ENCODE results near the gene RSBN1. TPM values are rescaled to one million over a fixed set of nuclear protein-coding genes. Genes with fewer than 3 reads are reported as not detected.

Gene RSBN1
- total and polyA plus RNA-seq, 2 experiments from 2014 or later = 15.4 to 17.4 TPM

- no peak for TF ChIP-seq STAT1 (IDR thresholded peaks at IDR 0.05; ENCODE audit: unreplicated experiment)
- no peak for TF ChIP-seq NANOG (IDR thresholded peaks at IDR 0.05; ENCODE audit: borderline replicate concordance)
- no peak for TF ChIP-seq ZNF114 (CRISPR knock-in tag; IDR thresholded peaks at IDR 0.05)
- no peak for TF ChIP-seq POLR2AphosphoS5 (IDR thresholded peaks at IDR 0.05; ENCODE audit: low read depth)
- TF ChIP-seq EZH2 (IDR thresholded peaks at IDR 0.05; ENCODE audit: low read depth, unreplicated experiment) = no peak
- no peak for TF ChIP-seq ZNF331 (CRISPR knock-in tag; IDR thresholded peaks at IDR 0.05; ENCODE audit: low read depth)
- no peak for TF ChIP-seq CREB1 (CRISPR knock-in tag; IDR thresholded peaks at IDR 0.05; ENCODE audit: low read depth)
- TF ChIP-seq, protein P1, sequence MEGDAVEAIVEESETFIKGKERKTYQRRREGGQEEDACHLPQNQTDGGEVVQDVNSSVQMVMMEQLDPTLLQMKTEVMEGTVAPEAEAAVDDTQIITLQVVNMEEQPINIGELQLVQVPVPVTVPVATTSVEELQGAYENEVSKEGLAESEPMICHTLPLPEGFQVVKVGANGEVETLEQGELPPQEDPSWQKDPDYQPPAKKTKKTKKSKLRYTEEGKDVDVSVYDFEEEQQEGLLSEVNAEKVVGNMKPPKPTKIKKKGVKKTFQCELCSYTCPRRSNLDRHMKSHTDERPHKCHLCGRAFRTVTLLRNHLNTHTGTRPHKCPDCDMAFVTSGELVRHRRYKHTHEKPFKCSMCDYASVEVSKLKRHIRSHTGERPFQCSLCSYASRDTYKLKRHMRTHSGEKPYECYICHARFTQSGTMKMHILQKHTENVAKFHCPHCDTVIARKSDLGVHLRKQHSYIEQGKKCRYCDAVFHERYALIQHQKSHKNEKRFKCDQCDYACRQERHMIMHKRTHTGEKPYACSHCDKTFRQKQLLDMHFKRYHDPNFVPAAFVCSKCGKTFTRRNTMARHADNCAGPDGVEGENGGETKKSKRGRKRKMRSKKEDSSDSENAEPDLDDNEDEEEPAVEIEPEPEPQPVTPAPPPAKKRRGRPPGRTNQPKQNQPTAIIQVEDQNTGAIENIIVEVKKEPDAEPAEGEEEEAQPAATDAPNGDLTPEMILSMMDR (conservative IDR thresholded peaks at IDR 0.05; ENCODE audit: low read depth in 2 of 2) = no peak
- TF ChIP-seq JUNB (IDR thresholded peaks at IDR 0.05; ENCODE audit: unreplicated experiment) = no peak
- no peak for TF ChIP-seq EZH2phosphoT487 (IDR thresholded peaks at IDR 0.05; ENCODE audit: unreplicated experiment)
- TF ChIP-seq, protein P2, sequence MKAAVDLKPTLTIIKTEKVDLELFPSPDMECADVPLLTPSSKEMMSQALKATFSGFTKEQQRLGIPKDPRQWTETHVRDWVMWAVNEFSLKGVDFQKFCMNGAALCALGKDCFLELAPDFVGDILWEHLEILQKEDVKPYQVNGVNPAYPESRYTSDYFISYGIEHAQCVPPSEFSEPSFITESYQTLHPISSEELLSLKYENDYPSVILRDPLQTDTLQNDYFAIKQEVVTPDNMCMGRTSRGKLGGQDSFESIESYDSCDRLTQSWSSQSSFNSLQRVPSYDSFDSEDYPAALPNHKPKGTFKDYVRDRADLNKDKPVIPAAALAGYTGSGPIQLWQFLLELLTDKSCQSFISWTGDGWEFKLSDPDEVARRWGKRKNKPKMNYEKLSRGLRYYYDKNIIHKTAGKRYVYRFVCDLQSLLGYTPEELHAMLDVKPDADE (IDR thresholded peaks at IDR 0.05) = no peak
- TF ChIP-seq, protein P3, sequence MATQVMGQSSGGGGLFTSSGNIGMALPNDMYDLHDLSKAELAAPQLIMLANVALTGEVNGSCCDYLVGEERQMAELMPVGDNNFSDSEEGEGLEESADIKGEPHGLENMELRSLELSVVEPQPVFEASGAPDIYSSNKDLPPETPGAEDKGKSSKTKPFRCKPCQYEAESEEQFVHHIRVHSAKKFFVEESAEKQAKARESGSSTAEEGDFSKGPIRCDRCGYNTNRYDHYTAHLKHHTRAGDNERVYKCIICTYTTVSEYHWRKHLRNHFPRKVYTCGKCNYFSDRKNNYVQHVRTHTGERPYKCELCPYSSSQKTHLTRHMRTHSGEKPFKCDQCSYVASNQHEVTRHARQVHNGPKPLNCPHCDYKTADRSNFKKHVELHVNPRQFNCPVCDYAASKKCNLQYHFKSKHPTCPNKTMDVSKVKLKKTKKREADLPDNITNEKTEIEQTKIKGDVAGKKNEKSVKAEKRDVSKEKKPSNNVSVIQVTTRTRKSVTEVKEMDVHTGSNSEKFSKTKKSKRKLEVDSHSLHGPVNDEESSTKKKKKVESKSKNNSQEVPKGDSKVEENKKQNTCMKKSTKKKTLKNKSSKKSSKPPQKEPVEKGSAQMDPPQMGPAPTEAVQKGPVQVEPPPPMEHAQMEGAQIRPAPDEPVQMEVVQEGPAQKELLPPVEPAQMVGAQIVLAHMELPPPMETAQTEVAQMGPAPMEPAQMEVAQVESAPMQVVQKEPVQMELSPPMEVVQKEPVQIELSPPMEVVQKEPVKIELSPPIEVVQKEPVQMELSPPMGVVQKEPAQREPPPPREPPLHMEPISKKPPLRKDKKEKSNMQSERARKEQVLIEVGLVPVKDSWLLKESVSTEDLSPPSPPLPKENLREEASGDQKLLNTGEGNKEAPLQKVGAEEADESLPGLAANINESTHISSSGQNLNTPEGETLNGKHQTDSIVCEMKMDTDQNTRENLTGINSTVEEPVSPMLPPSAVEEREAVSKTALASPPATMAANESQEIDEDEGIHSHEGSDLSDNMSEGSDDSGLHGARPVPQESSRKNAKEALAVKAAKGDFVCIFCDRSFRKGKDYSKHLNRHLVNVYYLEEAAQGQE (IDR thresholded peaks at IDR 0.05; ENCODE audit: unreplicated experiment) = no peak
- Histone ChIP-seq H3K4me3 (no peak overlapping the region), H2AFZ (no peak overlapping the region), H3K27ac (ENCODE audit: low read depth) (no peak overlapping the region), H4K20me1 (replicated peaks; ENCODE audit: insufficient read depth) (peaks cover under 1% of the 10 kb centered on the region), H3F3A (replicated peaks; ENCODE audit: low read depth) (no peaks in the 10 kb centered on the region), H3K4me2 (no peak overlapping the region), H3K9me2 (ENCODE audit: insufficient read depth) (no peaks in the 10 kb centered on the region), H3K36me3 (ENCODE audit: insufficient read depth) (no peaks in the 10 kb centered on the region), H3K27me3 (ENCODE audit: insufficient read depth) (no peaks in the 10 kb centered on the region), H3K4me1 (ENCODE audit: insufficient read depth) (no peaks in the 10 kb centered on the region; the same call in 1 of the 2 replicates), H3K79me2 (replicated peaks; ENCODE audit: insufficient read depth) (peaks cover 48% of the 10 kb centered on the region)
- H3K4me1 Mint-ChIP-seq = peaks cover 14% of the 10 kb centered on the region
- no peak overlapping the region for H3K27ac Mint-ChIP-seq
- H3K4me3 Mint-ChIP-seq = no peak overlapping the region
- peaks cover 26% of the 10 kb centered on the region; the same call in 2 of the 3 replicates for H3K36me3 Mint-ChIP-seq (ENCODE audit: low read depth)
- ATAC-seq (no peak), DNase-seq (ENCODE audit: low spot score) (no peak)
- no peaks in the 10 kb centered on the region for H3K27me3 Mint-ChIP-seq (ENCODE audit: insufficient read depth, low read depth, poor library complexity)
- H3K9me3 Mint-ChIP-seq = no peaks in the 10 kb centered on the region
These were observed 14.8 kb downstream of the RSBN1 start for GRCh38 chr1:113797472-113797871.
